OCI-LY7 (cell line): ENCODE data around the gene PTH1R.

Experiments used
- CTCF ChIP-seq: fragments of 200-600 bp; sonication (generic); conservative IDR thresholded peaks from 2 replicates; pipeline ENCODE4 v1.5.1; 2014; ENCODE audit warnings: mild to moderate bottlenecking, antibody characterized with exemption, low read length, moderate library complexity, mixed read lengths
- EZH2phosphoT487 ChIP-seq: fragments of 200-600 bp; sonication (generic); IDR thresholded peaks from 2 replicates; pipeline ENCODE4 v1.6.1; 2018; ENCODE audit warnings: low read depth, borderline replicate concordance, mild to moderate bottlenecking, mixed run types, antibody characterized with exemption, low read length, moderate library complexity, mixed read lengths

- TF ChIP-seq CTCF (no peak), EZH2phosphoT487 (no peak)
These were observed 10.0 kb upstream of the PTH1R start for GRCh38 chr3:46867550-46867898.
